ENCODE measurements around the gene GPR50. TPM values are rescaled to one million over a fixed set of nuclear protein-coding genes. Genes with fewer than 3 reads are reported as not detected.
A peak's percentile ranks its signal among the peaks of the same experiment; 100 is the strongest.

GPR50 gene
- total and polyA plus RNA-seq, 2 of the 8 experiments (the other 6 are each of a cell fraction or from before 2014, with no cell fraction given), result 1.6 to 1.9 TPM

GRCh38 chrX:151151665-151152267 is 24.6 kb upstream of the GPR50 start:
- Histone ChIP-seq H2AFZ (ENCODE audit: low read length) (no peak overlapping the region), H3K9ac (replicated peaks in 1 of 4; ENCODE audit: extremely low read depth in 1 of 4, low read depth in 3 of 4, low read length in 3 of 4) (no peak overlapping the region), H3K14ac (ENCODE audit: insufficient read length) (no peak overlapping the region), H2BK5ac (ENCODE audit: low read depth, low read length) (no peak overlapping the region), H3K18ac (ENCODE audit: extremely low read depth, low read length) (no peak overlapping the region; the same call in 1 of the 2 replicates), H3K79me2 (ENCODE audit: control insufficient read depth in 1 of 2, insufficient read depth in 2 of 2, low read length in 2 of 2) (no peaks in the 10 kb centered on the region), H3K23me2 (ENCODE audit: low read depth, low read length) (no peaks in the 10 kb centered on the region), H2BK12ac (ENCODE audit: low read depth, low read length) (no peak overlapping the region), H3K4me2 (ENCODE audit: insufficient read depth in 1 of 2, low read depth in 2 of 2, low read length in 2 of 2) (no peak overlapping the region), H3K4me1 (replicated peaks in 1 of 4; ENCODE audit: control insufficient read depth in 3 of 4, insufficient read depth in 4 of 4, low read length in 3 of 4) (peaks cover 2 to 3% (median 3%) of the 10 kb centered on the region in 4 experiments; a peak in 4 of 7 replicates), H2BK120ac (replicated peaks; ENCODE audit: low read depth, low read length) (no peak overlapping the region), H3K23ac (ENCODE audit: insufficient read length) (no peak overlapping the region), H3K4ac (replicated peaks; ENCODE audit: insufficient read length, low read depth, low read length) (no peak overlapping the region), H4K91ac (replicated peaks; ENCODE audit: insufficient read length, low read length) (no peak overlapping the region), H3K9me3 (ENCODE audit: insufficient read depth in 2 of 2, low read depth in 1 of 2, low read length in 1 of 2) (no peaks in the 10 kb centered on the region), H3K56ac (replicated peaks; ENCODE audit: insufficient read length, low read depth, low read length) (no peak overlapping the region), H4K8ac (ENCODE audit: extremely low read depth, insufficient read depth, low read length) (no peak overlapping the region), H3K27ac (ENCODE audit: low read depth, low read length) (no peak overlapping the region), H4K5ac (ENCODE audit: insufficient read length, low read depth, low read length) (no peak overlapping the region), H2BK15ac (ENCODE audit: low read length) (no peak overlapping the region), H2BK20ac (ENCODE audit: low read length) (no peak overlapping the region), H3K79me1 (ENCODE audit: low read depth, low read length) (no peaks in the 10 kb centered on the region), H4K20me1 (replicated peaks in 1 of 2; ENCODE audit: control insufficient read depth in 1 of 2, insufficient read depth in 2 of 2, low read length in 2 of 2) (no peaks in the 10 kb centered on the region), H3K36me3 (ENCODE audit: control insufficient read depth in 2 of 4, insufficient read depth in 4 of 4, low read length in 3 of 4) (no peaks in the 10 kb centered on the region), H2AK5ac (ENCODE audit: low read depth, low read length) (no peak overlapping the region), H3K4me3 (ENCODE audit: extremely low read depth in 1 of 4, insufficient read depth in 2 of 4, low read depth in 3 of 4, low read length in 4 of 4) (no peak overlapping the region), H3K27me3 (replicated peaks in 1 of 4; ENCODE audit: control insufficient read depth in 3 of 4, extremely low read depth in 1 of 4, insufficient read depth in 3 of 4, low read length in 3 of 4) (peaks cover 0 to 23% (median 11%) of the 10 kb centered on the region in 4 experiments; a peak in 6 of 7 replicates)
- ChIA-PET POLR2A (ENCODE audit: partially characterized antibody) (no interaction called here), CTCF (ENCODE audit: partially characterized antibody) (interaction anchor here (0.8 to 1.7 kb wide), 10 partner anchors 13 to 499 kb away, joined by 3 to 9 read pairs (median 3); no protein-coding TSS in a partner anchor)
- FAIRE-seq (peak; percentile 97), DNase-seq (ENCODE audit: low read depth in 1 of 2, low spot score in 2 of 2) (peak in 1 of 2 experiments; percentile 47)
- WGBS, 2 experiments (ENCODE audit: extremely low coverage in 1 of 2, insufficient coverage in 1 of 2, insufficient read length in 1 of 2, insufficient replicate concordance in 2 of 2, low coverage in 1 of 2, low lambda C conversion rate in 2 of 2, missing lambda C conversion rate in 1 of 2), result 31% methylated on average over 8 of the region's 8 CpGs; no CpG with 5 or more reads in 1 of the 2 experiments
- TF ChIP-seq CEBPB (IDR thresholded peaks at IDR 0.05; ENCODE audit: low read depth, low read length), result peak; percentile 30; the same call in 1 of the 2 replicates
- TF ChIP-seq MAFK (IDR thresholded peaks at IDR 0.05; ENCODE audit: low read depth, low read length), result no peak
- peak; percentile 86 to 89 for TF ChIP-seq RAD21 (IDR thresholded peaks at IDR 0.05 in 1 of 2, conservative IDR thresholded peaks at IDR 0.05 in 1 of 2; ENCODE audit: low read depth in 2 of 2, low read length in 2 of 2)
- TF ChIP-seq ASH2L (IDR thresholded peaks at IDR 0.05; ENCODE audit: low read length), result no peak
- no peak for TF ChIP-seq EP300 (IDR thresholded peaks at IDR 0.05; ENCODE audit: borderline replicate concordance in 1 of 2, low read depth in 2 of 2, low read length in 2 of 2)
- TF ChIP-seq RBBP5 (IDR thresholded peaks at IDR 0.05; ENCODE audit: borderline replicate concordance, low read depth, low read length), result no peak
- peak in 2 of 3 experiments; percentile 56 to 71; a peak in 3 of 4 replicates for TF ChIP-seq CTCF (IDR thresholded peaks at IDR 0.05; ENCODE audit: control extremely low read depth in 1 of 3, insufficient read depth in 1 of 3, low read depth in 1 of 3, low read length in 3 of 3)
